HAP-1 (cell line): ENCODE measurements around the gene ARHGAP31.

Experiments
- DNase-seq, 2 experiments: peaks; one replicate each; pipeline ENCODE4 v3.0.0-alpha.2; 2016 to 2020; ENCODE audit warnings: low spot score in 2 of 2
- H3K27me3 ChIP-seq: fragments of 250-450 bp; sonication (Bioruptor Pico); 2 replicates; pipeline ENCODE4 v1.5.1; 2020; ENCODE audit warnings: low read depth, mild to moderate bottlenecking, moderate library complexity
- H3K36me3 ChIP-seq: fragments of 250-450 bp; sonication (Bioruptor Pico); replicated peaks from 2 replicates; pipeline ENCODE4 v1.5.1; 2020; ENCODE audit warnings: mild to moderate bottlenecking
- H3K4me1 ChIP-seq: fragments of 250-450 bp; sonication (Bioruptor Pico); 2 replicates; pipeline ENCODE4 v1.5.1; 2020; ENCODE audit warnings: mild to moderate bottlenecking
- H3K4me3 ChIP-seq: fragments of 250-450 bp; sonication (Bioruptor Pico); 2 replicates; pipeline ENCODE4 v1.5.1; 2020; ENCODE audit warnings: mild to moderate bottlenecking, moderate library complexity
- H3K9me3 ChIP-seq: fragments of 250-450 bp; sonication (Bioruptor Pico); 2 replicates; pipeline ENCODE4 v1.5.1; 2020; ENCODE audit warnings: mild to moderate bottlenecking, moderate library complexity
- in situ Hi-C: fragments of 300-500 bp; cut with MboI; formaldehyde crosslinking; loops from 3 replicates; pipeline ENCODE4 v1.14.3; 2020; ENCODE audit warnings: low sequenced_read_pairs, inconsistent platforms, mixed read lengths

ARHGAP31 gene

DNA sequence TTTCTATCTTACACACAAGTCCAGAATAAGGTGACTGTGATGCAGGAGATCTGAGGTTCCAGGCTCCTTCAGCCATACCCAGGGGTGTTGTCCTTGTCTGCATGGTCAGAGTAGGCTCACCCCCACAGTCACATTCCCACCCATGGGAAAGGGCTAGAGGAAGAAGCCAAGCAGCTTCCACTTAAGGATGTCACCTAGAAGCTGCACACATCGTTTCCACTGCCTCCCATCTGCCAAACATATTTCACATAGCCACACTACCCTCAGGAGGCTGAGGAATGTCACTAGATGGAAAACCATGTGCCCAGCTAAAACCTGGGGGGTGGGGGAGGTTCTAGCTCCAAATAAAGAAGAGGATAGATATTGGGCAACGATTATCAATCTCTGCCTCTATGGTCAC is 111.1 kb downstream of the ARHGAP31 start:
- DNase-seq = no peak
- no peaks in the 10 kb centered on the region for H3K9me3 ChIP-seq
- in situ Hi-C loops = no loop called here
- H3K36me3 ChIP-seq = no peaks in the 10 kb centered on the region; the same call in 1 of the 2 replicates
- no peaks in the 10 kb centered on the region for H3K27me3 ChIP-seq
- no peak overlapping the region for H3K4me3 ChIP-seq
- peaks cover 15% of the 10 kb centered on the region for H3K4me1 ChIP-seq

DNA sequence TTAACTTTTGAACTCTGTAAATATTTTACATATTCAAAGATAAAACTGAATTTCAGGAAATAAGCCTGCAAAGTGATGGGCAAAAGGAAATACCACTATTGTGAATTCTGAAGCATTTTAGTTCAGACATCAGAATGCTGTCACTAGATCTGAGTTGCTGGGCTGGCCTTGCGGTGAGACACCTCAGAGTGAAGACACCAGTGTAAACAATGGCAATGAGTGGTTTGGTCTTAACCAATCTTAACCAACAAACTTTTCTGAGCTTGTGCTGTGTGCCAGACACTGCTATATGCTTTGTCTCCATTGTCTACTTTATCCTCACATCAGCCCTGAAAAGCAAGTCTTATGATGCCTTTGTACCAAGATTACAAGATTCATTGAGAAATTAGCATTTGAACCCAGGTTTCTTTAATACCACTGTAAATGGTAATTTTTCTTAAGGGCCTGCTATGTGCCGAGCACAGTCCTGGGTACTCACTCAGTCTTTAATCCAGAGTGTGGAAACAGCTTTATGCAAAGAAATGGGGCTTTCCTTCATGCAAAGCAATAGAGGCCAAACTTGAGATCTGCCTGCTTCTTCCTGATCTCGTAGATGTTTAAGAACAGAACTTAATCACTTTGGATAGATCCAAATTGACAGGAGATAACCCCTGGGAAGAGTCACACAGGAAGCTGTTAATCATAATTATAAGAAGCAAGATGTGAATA is 114.2 kb downstream of the ARHGAP31 start:
- Histone ChIP-seq H3K4me1 (peaks cover 15% of the 10 kb centered on the region), H3K4me3 (no peak overlapping the region), H3K27me3 (no peaks in the 10 kb centered on the region), H3K9me3 (no peaks in the 10 kb centered on the region), H3K36me3 (no peaks in the 10 kb centered on the region; the same call in 1 of the 2 replicates)
- DNase-seq = peak; percentile 58 to 90
- in situ Hi-C loops = no loop called here

DNA sequence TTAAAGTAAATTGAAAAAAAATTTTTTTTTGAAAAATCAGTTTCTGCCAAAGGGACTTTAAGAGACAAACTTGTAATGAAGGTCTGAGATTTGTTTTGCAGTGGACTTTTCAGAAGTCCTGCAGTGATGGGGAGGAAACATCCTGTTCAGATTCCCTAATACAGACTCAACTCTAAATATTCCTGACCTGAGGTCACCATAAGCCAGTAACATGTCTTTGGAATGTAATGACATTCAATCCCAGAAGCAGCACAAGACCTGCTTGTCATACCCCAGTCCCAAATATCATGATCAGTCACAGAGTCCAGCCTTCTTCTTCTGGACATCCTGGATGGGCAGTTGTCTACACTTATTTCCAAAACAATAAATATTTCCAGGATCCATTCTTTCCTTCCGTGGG is 115.7 kb downstream of the ARHGAP31 start:
- H3K4me1 ChIP-seq = peaks cover 15% of the 10 kb centered on the region
- H3K4me3 ChIP-seq = no peak overlapping the region
- H3K27me3 ChIP-seq = no peaks in the 10 kb centered on the region
- no peaks in the 10 kb centered on the region; the same call in 1 of the 2 replicates for H3K36me3 ChIP-seq
- H3K9me3 ChIP-seq = no peaks in the 10 kb centered on the region
- in situ Hi-C loops = no loop called here
- no peak for DNase-seq

DNA sequence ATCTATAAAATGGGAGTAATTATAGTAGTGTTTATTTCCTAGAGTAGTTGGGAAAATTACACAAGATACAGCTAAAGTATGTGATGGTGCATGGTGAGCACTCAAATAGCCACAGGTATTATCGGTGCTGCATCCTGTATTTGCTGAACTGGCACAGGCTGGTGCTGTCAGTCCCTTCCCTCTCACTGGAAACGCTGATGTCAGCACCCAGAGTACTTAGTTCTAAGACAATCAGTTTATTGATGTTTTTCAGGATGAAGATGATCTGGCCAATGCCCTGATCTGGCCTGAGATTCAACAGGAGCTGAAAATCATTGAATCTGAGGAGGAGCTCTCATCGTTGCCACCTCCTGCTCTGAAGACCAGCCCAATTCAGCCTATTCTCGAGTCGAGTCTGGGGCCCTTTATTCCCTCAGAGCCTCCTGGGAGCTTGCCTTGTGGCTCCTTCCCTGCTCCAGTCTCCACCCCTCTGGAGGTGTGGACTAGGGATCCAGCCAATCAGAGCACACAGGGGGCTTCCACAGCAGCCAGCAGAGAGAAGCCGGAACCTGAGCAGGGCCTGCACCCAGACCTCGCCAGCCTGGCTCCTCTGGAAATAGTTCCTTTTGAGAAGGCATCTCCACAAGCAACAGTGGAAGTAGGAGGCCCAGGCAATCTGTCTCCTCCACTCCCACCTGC is 119.6 kb downstream of the ARHGAP31 start:
- in situ Hi-C loops = no loop called here
- DNase-seq = no peak
- peaks cover 5% of the 10 kb centered on the region for H3K4me1 ChIP-seq

DNA sequence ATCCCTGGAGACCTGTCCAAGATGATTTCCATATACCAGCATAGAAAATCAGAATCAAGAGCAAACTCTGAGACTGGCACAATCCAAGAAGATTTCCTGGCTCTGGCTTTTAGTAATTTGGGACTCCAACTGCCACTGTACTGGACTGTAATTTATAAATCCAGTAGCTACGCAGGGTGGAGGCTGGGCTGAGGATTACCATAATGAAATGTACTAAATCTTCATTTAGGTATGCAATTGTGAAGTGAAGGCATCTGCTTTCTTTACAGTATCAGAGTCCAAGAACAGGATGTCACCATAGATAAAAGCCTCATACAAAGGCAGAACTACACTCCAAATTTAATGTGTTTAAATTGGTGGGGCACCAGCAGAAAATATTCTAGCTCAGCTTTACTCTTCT is 122.7 kb downstream of the ARHGAP31 start:
- Histone ChIP-seq H3K36me3 (no peaks in the 10 kb centered on the region; the same call in 1 of the 2 replicates), H3K27me3 (no peaks in the 10 kb centered on the region), H3K9me3 (no peaks in the 10 kb centered on the region), H3K4me3 (no peak overlapping the region), H3K4me1 (no peaks in the 10 kb centered on the region)
- DNase-seq = no peak
- in situ Hi-C loops = no loop called here

More for the DNA sequence above, 119.6 kb downstream of the ARHGAP31 start:
- no peak overlapping the region for H3K4me3 ChIP-seq
- H3K9me3 ChIP-seq = no peaks in the 10 kb centered on the region
- H3K36me3 ChIP-seq = no peaks in the 10 kb centered on the region; the same call in none of the 2 replicates
- H3K27me3 ChIP-seq = no peaks in the 10 kb centered on the region

DNA sequence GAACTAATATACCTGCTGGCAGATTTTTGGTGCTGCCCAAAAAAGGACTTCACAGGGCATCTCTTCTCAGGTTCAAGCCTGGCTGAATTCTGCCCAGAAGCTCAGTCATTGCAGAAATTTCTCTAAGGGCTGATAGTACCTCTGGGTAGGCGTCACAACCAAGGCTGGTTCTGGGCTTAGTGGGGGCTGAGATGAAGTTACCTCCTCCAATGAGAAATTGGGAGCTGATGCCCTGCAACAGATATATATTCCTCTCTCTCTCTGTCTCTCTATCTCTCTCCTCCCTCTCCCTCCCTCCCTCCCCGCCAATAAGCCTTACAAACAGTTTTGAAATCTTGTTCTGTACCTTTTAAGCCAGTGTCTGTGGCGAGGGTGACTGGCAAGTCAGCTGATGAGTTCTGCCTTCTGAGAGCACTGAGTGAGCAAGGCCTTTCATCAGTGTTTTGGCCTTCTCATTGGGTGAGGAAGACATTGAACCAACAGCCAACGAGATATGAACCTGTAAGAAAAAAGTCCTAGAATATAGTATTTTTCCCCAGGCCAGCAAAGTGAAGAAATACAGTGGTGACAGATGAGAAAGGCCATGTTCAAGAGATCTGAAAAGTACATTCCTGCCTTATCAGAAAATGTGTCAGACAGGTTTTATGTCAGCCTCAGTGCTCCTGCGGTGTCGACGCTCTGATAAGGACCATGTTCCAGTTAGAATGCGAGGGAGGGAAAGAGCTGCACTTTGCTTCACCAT is 123.8 kb downstream of the ARHGAP31 start:
- no peak for DNase-seq
- Histone ChIP-seq H3K9me3 (no peaks in the 10 kb centered on the region), H3K27me3 (no peaks in the 10 kb centered on the region), H3K4me1 (no peaks in the 10 kb centered on the region), H3K4me3 (no peak overlapping the region), H3K36me3 (no peaks in the 10 kb centered on the region; the same call in 1 of the 2 replicates)
- in situ Hi-C loops = no loop called here

DNA sequence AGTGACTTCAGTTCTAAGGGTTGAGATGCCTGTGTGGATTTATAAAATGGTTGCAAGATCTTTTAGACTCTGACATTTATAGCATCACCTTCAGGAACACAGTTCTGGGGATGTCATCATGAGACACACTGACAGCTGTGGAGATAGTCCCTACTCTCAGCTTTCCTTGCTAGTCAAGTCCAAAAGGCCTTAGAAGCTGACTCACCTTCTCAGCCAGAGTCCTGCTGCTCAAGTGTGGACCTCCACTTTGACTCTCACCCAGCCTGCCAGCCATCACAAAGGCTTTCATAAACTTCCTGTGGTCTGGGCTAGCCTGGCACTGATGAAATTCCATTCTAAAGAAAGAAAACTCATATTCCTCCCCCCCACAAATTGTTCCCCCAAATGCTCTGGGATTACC is 124.5 kb downstream of the ARHGAP31 start:
- no peak for DNase-seq
- no peaks in the 10 kb centered on the region for H3K9me3 ChIP-seq
- no peak overlapping the region for H3K4me3 ChIP-seq
- in situ Hi-C loops = no loop called here
- no peaks in the 10 kb centered on the region for H3K4me1 ChIP-seq
- H3K27me3 ChIP-seq = no peaks in the 10 kb centered on the region
- no peaks in the 10 kb centered on the region; the same call in 1 of the 2 replicates for H3K36me3 ChIP-seq

DNA sequence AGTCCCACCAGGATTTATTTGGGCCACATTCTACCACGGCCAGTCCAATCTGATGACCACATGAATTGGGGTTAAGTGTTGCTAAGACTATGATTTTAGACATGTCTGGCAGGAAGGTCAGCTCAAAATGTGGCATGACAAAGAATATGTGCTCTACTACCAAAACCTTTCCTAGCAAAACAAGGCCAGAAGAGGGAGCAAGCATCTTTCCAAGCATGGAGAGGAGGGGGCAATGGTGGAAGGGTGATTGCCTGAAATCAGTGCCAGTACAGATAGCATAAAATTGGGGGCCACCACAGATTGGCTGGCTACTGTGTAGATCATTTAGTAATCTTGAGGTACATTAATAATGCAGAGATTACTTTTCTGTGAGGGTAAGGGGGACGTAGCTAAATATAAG is 126.0 kb downstream of the ARHGAP31 start:
- in situ Hi-C loops = no loop called here
- DNase-seq = no peak
- H3K4me3 ChIP-seq = no peak overlapping the region

DNA sequence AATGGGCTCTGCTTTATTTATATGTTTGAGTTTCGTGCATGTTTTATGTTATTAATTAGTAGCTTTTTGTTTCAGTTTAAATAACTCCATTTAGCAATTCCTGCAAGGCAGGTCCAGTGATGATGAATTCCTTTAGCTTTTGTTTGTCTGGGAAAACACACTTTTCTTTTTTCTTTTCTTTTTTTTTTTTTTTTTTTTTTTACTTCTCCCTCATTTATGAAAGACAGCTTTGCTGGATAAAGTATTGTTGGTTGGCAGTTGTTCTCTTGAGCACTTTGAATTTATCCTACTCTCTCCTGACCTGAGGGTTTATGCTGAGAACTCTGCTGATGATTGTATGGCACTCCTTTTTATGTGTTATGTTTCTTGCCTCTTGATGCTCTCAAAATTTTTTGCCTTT is 133.5 kb downstream of the ARHGAP31 start:
- Histone ChIP-seq H3K4me3 (no peak overlapping the region), H3K4me1 (no peaks in the 10 kb centered on the region), H3K27me3 (no peaks in the 10 kb centered on the region), H3K36me3 (peaks cover 35% of the 10 kb centered on the region), H3K9me3 (peaks cover 13% of the 10 kb centered on the region)
- in situ Hi-C loops = no loop called here
- DNase-seq = no peak

More for the DNA sequence above, 126.0 kb downstream of the ARHGAP31 start:
- no peaks in the 10 kb centered on the region for H3K27me3 ChIP-seq
- H3K4me1 ChIP-seq = no peaks in the 10 kb centered on the region
- H3K9me3 ChIP-seq = no peaks in the 10 kb centered on the region
- no peaks in the 10 kb centered on the region; the same call in 1 of the 2 replicates for H3K36me3 ChIP-seq

DNA sequence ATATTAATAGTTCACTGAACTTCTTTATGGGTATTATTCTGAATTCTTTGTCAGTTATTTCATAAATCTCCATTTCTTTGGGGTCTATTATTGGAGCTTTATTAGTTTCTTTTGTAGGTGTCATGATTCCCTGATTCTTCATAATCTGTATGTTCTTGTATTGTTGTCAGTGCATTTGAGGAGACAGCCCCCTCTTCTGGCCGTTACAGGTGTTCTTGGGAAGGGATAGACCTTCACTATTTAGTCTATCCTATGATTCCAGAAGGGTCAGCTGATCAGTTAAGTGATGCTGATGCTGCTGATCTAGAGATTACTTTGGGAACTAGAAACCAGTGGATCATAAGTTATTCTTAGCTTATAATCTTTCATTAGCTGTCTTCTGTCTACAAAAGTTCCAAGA is 134.4 kb downstream of the ARHGAP31 start:
- Histone ChIP-seq H3K36me3 (peaks cover 42% of the 10 kb centered on the region), H3K9me3 (peaks cover 13% of the 10 kb centered on the region), H3K4me3 (no peak overlapping the region), H3K27me3 (no peaks in the 10 kb centered on the region), H3K4me1 (no peaks in the 10 kb centered on the region)
- peak in 1 of 2 experiments; percentile 49 for DNase-seq
- in situ Hi-C loops = no loop called here

DNA sequence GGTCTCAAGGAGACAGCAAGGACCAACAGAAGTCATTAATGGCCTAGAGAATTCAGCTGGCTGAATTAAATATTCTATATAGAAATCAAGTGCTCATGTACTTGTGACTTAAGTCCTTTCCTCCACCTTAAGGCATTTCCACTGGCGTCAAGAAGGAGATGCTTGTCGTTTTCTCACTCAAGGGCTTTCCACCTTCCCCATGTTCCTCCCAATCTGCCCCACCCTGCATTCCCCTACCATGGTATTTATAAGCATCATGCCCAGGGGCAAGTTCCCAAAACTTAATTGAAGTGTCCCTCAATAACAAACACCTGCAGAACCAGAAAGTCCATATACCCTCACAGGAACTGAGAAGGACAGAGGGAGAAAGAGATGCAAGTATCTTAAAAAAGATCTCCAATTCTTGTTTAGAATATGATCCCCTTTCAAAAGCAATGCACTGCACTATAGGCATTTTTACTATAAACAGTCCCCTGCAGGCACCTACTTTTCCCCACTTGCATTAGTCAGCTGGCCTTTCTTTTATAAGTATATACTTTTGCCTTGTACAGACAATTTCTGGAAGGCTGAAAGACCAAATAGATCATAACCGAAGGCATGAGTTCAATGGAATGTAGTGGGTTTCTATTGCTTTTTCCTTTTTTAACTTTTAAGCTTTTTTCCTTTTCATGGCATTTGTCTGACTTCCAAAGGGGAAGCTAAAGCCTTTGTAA is 139.6 kb downstream of the ARHGAP31 start:
- in situ Hi-C loops = no loop called here
- Histone ChIP-seq H3K36me3 (peaks cover 82% of the 10 kb centered on the region), H3K9me3 (peaks cover 2% of the 10 kb centered on the region; the same call in 1 of the 2 replicates), H3K27me3 (no peaks in the 10 kb centered on the region), H3K4me1 (no peaks in the 10 kb centered on the region), H3K4me3 (no peak overlapping the region)
- DNase-seq = no peak

DNA sequence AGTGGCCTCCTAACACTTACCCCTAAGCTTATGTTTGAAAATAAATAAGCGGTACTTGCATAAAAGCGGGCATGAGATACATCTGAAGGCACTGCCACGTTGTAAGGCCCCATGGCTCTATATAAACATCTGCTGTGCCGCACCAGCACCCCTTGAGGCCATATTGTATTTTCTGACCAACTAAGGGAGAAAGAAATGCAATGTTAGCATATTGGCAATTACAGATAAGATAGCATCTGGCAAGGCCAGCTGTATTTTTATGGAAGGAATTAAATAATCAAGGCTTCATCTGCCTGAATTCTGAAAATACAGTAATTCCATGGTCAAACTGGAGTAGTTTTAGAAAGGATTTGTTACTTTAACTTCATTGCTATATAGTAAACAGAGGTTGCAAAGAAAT is 140.5 kb downstream of the ARHGAP31 start:
- DNase-seq = no peak
- in situ Hi-C loops = no loop called here
- Histone ChIP-seq H3K4me3 (no peak overlapping the region), H3K36me3 (peaks cover 72% of the 10 kb centered on the region), H3K9me3 (no peaks in the 10 kb centered on the region), H3K27me3 (no peaks in the 10 kb centered on the region), H3K4me1 (no peaks in the 10 kb centered on the region)

DNA sequence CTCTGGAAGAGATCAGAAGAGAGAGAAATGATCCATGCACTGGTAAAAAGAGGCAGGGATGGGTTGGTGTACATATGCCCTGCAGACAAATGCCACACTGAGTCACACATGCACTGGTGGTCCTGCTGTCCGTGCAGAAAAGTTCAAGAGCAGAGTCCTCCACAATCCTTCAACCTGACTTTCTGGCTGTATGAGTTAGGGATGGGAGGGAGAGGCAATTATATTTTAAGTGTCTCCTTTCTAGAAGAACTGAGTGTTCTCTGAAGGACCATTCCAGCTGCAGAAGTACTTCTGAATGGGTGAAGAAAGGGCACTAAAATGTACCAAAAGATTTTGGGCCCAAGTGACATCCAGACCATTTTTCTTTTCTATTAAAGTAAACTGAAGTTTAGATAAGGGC is 142.8 kb downstream of the ARHGAP31 start:
- in situ Hi-C loops = no loop called here

More for the DNA sequence above, 142.8 kb downstream of the ARHGAP31 start:
- DNase-seq = no peak
- no peaks in the 10 kb centered on the region for H3K4me1 ChIP-seq
- no peak overlapping the region for H3K4me3 ChIP-seq
- no peaks in the 10 kb centered on the region for H3K9me3 ChIP-seq
- H3K36me3 ChIP-seq = peaks cover 66% of the 10 kb centered on the region
- no peaks in the 10 kb centered on the region for H3K27me3 ChIP-seq
